ENCODE measurements around the gene FHDC1.

Gene FHDC1

DNA sequence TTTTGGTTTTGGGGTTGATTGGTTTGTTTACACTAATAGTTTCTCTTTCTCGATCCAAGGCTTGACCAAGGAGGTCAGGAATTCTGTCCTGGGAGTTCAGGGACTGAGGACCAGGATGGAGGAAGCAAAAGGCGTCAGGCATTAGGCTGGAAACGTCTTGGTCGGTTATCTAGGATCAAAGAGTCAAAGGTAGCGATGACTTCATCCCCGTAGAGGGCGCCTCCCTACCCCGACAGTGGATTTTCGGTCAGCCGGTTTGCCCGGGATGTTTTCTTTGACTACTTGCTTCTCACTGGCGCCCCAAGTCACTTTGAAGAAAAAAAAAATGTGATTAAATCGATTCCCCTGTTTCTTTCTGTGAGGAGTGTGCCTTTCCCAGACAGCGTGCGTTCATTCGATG, 980 bp upstream of the FHDC1 start:
- no peak for TF ChIP-seq CTCF (IDR thresholded peaks at IDR 0.05; ENCODE audit: borderline replicate concordance, insufficient read depth, low read depth, low read length)
- H3K4me3 ChIP-seq (ENCODE audit: low read depth, low read length): no peak overlapping the region

DNA sequence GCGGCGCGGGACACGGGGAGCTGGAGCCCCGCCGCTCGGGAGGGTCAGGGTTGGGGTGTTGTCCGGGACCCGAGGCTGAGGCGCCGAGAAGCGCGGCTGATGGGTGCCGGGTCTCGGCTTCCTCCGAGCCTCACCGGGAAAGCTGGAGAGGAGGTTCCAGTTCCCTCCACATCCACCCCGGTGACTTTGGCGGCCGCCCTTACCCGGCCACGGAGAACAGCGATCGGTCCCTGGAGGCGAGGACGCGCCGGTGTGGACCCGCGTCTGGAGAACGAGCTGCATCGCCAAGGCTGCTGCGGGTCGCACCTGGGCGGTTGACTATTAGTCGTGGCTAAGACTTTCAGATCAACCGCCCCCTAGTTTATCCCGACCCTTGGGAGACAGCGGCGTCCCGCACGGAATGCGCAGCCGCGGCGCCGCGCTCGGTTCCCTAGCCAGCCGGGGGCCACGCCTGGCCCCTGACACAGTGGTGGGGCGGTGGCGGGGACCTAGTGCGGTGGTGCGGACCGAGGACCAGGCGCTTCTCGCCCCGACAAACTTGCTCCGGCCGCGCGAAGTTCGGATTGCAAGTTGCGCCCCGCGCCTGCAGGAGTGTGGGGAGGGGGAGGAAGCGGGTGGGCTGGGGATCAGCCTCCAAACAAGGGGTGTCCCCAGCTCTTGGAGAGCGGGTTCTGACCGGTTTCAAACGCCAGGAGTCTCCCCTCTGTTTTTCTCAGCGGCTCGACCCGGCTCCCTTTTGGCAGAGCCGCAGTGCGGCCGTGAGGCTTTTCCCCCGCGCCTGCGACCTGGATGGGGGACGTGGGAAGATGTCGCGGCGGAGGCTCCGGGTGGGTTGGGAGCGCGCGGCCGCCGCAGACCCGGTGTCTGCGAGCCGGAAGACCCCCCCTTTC, 568 bp downstream of the FHDC1 start:
- TF ChIP-seq CTCF (IDR thresholded peaks at IDR 0.05; ENCODE audit: borderline replicate concordance, insufficient read depth, low read depth, low read length): no peak
- H3K4me3 ChIP-seq (ENCODE audit: low read depth, low read length): peak overlapping the region; percentile 52

GRCh38 chr4:152937336-152938236, 1.5 kb downstream of the FHDC1 start:
- peak overlapping the region; percentile 52 for H3K4me3 ChIP-seq (ENCODE audit: low read depth, low read length)
- TF ChIP-seq CTCF (IDR thresholded peaks at IDR 0.05; ENCODE audit: borderline replicate concordance, insufficient read depth, low read depth, low read length): no peak

DNA sequence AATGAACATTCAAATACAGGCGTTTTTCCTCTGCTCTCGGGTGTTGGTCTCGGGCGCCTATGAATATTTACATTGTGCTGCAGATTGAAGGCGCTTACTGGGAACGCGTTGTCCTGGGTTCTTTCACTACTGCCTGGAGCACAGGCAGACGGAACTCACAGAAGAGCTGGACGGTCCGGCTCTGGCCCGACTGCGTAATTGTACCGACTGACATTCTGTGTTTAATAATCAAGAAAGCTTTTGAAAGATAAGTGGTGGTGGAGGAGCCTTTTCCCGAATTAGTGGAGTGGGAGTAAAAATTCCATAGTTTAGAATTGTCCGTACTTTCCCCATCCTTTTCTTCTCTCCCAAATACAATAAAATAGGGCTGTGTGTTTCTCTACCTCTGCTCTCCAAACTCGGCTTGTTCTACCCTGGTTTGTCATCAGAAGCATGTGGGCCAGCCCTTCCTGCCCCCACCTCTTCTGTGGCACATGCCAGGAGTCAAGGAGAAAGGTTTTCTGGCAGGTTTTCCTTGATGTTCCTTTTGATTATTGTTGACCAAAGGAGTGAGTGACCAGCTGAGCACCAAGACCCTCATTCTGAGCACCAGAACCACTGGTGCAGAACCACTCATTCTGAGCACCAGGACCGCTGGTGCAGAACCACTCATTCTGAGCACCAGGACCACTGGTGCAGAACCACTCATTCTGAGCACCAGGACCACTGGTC, 2.3 kb downstream of the FHDC1 start:
- no peak for TF ChIP-seq CTCF (IDR thresholded peaks at IDR 0.05; ENCODE audit: borderline replicate concordance, insufficient read depth, low read depth, low read length)
- H3K4me3 ChIP-seq (ENCODE audit: low read depth, low read length): peak overlapping the region; percentile 52

DNA sequence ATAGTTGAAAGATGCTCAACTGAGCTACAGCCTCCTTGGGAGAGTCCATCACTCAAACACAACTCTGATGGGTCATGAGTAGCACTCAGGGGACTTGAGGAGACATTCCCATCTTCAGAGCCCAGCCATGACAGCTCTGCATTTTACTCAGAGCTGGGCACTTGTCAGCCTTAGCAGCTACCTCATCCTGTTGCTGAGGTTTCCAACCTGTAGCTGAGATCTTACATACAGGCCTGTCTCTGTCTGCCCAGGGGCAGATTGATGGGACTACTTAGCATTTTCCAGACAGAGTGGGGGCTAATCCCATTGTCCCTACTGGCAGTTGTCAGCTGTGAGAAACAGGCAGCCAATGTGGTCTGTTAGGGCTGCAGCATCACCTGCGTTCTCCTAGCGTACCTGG, 3.5 kb downstream of the FHDC1 start:
- H3K4me3 ChIP-seq (ENCODE audit: low read depth, low read length): no peak overlapping the region
- no peak for TF ChIP-seq CTCF (IDR thresholded peaks at IDR 0.05; ENCODE audit: borderline replicate concordance, insufficient read depth, low read depth, low read length)

GRCh38 chr4:152940461-152940860, 4.3 kb downstream of the FHDC1 start:
- no peak overlapping the region for H3K4me3 ChIP-seq (ENCODE audit: low read depth, low read length)
- TF ChIP-seq CTCF (IDR thresholded peaks at IDR 0.05; ENCODE audit: borderline replicate concordance, insufficient read depth, low read depth, low read length): no peak

Data from GM12875 (cell line).